Urothelium cell line (cell line): Measurements from ENCODE around the gene SLC26A9.

Source experiments
- DNase-seq: peaks from one replicate; pipeline ENCODE4 v3.0.0; 2011; ENCODE audit warnings: low spot score, mixed read lengths
- FAIRE-seq: peaks from 2 replicates; lab custom pipeline; 2011; peaks lifted over from hg19 to GRCh38; lab: Jason Lieb, UNC

The SLC26A9 gene

GRCh38 chr1:205927676-205928075 is 15.6 kb downstream of the SLC26A9 start:
- no peak for DNase-seq
- no peak for FAIRE-seq

DNA sequence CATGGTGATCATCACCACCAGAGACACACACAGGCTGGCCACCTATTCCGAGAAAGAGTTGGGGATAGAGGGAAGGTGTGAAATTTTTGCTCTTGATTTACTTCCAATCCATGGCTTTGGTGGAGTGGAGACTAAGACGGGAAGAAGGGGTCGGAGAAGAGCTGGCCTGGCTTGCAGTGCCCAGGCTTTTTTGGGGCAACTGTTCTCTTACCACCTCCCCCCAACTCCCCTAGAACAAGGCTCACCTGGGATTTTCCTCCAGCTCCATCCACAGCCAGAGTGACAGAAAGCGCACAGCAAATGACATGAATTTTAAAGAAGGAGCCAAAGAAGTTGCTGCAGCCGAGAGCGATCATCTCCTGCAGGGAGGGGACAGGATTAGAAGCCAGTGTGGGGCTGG is 16.0 kb downstream of the SLC26A9 start:
- DNase-seq (no peak), FAIRE-seq (no peak)

GRCh38 chr1:205926636-205927035 is 16.6 kb downstream of the SLC26A9 start:
- FAIRE-seq = no peak
- no peak for DNase-seq

DNA sequence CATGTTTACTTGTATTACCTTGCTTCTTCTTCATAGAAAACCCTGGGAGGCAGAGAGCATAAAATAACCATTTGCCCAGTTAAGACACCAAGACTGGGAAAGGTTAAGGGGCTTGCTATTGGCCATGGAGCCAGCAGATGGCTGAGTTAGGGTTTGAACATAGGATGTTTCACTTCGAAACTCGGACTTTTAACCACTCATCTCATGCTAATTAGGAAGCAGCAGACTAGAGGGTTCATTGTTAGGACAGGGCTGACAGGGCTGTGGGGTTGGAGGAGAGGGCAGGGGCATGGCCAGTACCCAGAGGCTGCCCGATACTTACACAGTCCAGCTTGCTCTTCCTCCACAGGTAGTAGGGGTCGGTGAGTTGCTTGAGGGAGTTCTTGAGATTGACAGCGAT is 17.0 kb downstream of the SLC26A9 start:
- FAIRE-seq (no peak), DNase-seq (no peak)

- no peak for FAIRE-seq
These were observed 17.5 kb downstream of the SLC26A9 start for GRCh38 chr1:205925736-205926135.

GRCh38 chr1:205924460-205924790 is 18.8 kb downstream of the SLC26A9 start:
- FAIRE-seq (no peak), DNase-seq (no peak)

More at GRCh38 chr1:205925736-205926135, 17.5 kb downstream of the SLC26A9 start:
- DNase-seq = peak; percentile 52

DNA sequence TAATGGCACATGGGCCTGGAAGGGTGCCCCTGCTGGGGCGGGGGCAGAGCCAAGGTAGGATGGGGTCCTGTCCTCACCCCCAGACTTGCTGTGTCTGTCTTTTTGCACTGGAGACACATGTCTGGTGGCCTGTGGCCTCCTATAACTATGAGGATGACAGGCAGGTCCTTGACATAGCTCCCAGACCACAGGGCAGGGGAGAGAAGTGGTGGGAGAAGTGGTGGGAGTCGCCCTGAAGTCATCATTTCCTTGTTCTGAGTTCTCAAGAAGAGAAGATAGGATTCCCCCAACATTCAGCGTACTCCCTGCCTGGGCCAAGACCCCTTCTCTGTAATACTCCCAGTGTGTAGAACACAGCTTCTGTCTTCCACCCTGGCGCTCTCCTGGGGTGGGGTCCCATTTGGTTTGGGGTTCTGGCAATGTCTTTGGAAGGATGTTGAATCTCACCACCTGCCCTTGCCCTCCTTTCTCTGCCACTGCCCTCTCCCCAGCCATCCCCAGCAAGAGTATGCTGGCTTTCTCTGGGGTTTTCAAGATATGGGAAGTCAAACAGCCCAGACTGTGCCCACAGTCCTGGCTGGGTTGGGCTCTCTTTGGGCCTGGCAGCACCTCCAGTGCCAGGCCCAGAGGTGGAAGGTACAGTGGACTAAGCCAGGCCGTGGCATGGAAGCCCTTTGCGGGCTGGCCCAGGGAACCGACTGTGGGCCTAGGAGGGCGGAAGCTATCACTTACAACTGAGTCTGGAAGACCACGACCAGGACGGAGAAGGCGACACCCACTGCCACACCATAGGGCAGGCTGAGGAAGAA is 19.4 kb downstream of the SLC26A9 start:
- no peak for DNase-seq
- no peak for FAIRE-seq

GRCh38 chr1:205922806-205923205 is 20.4 kb downstream of the SLC26A9 start:
- no peak for DNase-seq
- no peak for FAIRE-seq

DNA sequence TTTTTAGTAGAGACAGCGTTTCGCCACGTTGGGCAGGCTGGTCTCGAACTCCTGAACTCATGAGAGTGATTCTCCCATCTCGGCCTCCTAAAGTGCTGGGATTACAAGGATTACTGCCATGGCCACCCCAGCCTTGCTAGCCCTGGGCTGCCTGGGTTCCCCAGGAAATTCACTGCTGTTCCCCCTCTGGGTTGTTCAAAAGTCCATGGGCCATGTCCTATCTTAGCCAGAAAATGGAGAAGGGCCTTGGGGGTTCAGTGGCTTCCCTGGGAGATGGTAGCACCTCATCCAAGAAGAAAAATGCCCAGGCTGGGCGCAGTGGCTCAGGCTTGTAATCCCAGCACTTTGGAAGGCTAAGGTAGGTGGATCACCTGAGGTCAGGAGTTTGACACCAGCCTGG is 20.9 kb downstream of the SLC26A9 start:
- FAIRE-seq (no peak), DNase-seq (no peak)

DNA sequence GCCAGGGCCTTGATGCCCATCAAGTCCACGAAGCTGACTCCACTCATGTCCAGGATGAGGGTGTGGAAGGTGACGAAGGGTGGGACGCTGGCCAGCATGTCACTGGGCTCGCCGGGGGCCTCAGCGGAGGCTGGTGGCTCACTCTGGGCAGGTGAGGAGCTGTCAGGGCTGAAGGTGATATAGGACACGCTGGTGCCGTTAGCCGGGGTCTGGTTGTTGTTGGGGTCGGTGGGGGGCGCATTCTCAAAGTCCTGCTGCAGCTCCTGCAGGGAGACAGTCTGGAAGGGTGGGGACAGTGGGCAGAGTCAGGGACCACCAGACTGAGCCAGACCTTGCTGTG is 21.7 kb downstream of the SLC26A9 start:
- DNase-seq (no peak), FAIRE-seq (no peak)

DNA sequence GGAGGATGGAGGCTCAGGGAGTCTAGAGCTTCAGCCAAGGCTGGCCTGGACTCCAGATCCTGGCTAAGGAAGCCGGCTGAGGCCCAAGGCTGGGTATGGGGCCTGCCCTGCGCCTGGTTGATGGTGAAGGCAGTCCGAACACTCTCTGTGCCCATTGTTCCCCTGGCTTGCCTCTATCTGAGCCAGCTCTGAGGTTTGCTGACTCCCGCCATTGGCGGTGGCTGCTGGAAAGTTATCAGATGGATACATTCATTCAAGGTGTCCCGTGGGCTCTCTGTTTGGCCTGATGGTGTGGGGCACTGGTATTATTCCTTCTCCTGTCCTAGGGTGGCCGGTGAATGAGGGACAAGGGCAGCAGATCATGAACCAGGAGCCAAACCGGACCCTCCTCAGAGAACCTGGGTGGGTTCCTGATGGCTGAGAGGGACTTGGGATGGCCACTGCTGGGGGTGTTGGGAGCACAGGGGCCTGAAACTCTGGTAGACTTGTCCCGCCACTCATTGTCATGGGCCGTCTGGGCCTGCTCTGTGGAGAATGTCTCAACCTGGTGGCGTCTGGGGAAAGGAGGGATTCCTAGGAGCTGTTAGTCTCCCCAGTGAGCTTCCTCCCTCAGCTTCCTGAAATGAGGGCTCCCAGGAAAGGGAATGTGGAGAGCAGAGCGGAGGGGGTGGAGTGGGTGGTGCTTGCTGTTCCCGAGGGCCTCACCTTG is 22.2 kb downstream of the SLC26A9 start:
- DNase-seq (no peak), FAIRE-seq (no peak)

DNA sequence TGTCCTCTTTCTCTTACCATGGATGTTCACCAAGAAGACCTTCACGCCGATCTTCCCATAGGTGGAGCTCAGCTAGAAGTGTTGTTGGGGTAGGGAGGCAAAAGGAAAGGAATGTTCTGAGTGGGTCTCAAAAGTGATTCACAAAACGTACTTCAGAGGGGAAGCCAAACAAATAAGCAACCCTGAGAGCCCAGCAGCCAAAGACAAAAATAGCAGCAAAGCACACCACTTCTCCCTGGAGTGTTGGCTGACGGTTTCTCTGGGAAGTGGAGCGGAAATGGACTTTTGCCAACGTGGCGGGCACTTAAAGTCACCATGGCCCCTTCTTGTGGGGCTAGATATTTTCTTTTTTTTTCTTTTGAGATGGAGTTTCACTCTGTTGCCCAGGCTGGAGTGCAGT is 23.1 kb downstream of the SLC26A9 start:
- FAIRE-seq (no peak), DNase-seq (no peak)

DNA sequence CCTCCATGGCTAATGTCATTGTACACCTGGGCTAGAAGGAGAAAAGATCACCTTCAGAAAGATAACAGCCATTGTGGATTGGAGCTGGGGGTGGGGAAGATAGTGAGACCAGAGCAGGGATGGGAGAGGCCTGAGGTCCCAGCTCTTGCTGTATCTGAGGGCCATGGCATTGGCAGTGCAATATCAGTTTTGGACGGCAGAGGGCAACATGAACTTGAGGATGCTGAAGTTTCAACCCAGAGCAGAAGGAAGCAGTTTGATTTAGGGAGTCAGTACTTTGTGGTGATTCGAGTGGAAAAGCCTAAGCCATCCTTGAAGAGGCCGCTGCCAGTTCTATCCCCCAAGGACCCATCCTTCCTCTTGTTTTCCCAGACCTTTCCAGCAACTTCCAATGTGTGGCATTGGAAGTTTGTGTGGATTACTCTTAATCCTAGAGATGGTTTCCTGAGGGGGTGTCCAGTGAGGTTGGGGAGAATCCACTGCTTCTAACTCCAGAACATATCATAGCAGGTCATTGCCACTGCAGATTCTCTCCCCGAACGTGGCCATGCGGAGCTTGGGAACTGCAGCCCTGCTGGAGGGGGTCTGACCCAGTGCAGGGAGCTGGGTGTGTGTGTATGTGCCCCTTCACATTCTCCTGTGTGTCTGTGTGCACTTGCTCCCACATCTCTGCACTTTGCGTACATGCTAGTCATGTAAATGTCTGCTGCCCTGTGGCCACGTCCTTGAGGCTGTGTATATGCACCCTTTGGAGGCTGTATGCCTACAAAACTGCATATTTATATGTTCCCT is 24.1 kb downstream of the SLC26A9 start:
- DNase-seq = peak; percentile 81
- FAIRE-seq = peak; percentile 48

- FAIRE-seq = no peak
- DNase-seq = no peak
These were observed 25.6 kb downstream of the SLC26A9 start for GRCh38 chr1:205917466-205918238.

GRCh38 chr1:205916541-205916940 is 26.7 kb downstream of the SLC26A9 start:
- no peak for DNase-seq
- FAIRE-seq = no peak

DNA sequence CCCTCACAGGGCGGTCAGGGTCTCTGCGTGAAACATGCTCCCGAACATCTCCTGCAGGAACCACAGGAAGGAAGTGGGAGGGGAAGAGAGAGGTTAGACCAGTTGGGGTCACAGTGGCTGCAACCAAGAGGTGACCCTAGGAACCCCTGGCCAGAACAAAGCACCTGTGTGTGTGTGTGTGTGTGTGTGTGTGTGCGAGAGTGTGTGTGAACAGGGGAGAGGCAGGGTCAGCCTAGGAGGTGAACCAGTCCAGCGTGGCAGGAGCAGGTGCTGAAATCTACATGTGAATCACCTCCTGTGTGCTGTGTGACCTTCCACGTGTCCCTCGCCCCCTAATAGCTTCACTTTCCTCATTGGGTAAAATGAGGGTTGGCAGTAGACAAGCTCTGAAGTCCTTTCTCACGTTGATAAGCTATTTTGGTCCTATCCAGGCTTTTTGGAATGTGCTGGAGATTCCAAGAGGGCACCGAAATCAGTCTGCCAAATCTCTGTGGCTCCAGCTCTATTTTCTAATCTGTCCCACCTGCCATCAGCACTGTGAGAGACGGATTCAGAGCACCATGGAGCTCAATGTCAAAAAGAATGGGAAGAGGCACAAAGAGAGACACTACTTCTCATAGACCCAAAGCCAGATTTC is 27.8 kb downstream of the SLC26A9 start:
- DNase-seq = no peak
- no peak for FAIRE-seq

- FAIRE-seq (no peak), DNase-seq (no peak)
These were observed 28.5 kb downstream of the SLC26A9 start for GRCh38 chr1:205914730-205915129.

- DNase-seq (no peak), FAIRE-seq (no peak)
These were observed 29.1 kb downstream of the SLC26A9 start for GRCh38 chr1:205914155-205914507.

DNA sequence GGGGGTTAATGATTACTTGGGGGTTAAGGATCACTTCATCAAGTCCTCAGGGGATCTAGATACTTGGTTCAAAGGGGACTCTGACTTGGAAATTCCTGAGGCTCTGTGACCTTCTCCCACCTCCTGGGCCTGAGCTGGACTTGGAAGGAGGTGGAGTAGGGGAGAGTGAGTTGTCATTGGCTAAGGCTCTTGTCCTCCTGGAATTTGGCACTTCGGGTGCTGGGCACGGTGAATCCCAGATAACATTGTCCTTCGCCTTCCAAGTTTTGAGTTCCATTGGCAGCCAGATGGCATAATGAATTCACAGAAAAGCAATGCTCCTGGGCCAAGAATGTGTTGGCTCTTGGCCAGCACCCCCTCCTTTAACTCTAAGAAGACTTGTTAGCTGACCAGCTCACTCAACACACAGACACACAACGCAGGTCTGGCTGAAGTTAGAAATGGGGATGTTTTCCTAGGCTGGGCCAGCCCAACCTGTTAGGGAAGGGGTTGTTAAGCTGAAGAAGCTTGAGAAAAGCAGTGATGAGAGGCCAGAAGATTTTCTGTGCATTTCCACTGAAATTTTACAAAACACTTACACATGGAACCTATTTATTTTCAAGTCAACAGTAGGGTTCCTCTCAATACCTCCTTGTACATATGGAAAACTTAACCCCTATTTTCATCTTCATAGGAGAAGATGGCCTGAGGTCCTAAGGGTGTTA is 29.7 kb downstream of the SLC26A9 start:
- DNase-seq (peak; percentile 60), FAIRE-seq (peak; percentile 55)

DNA sequence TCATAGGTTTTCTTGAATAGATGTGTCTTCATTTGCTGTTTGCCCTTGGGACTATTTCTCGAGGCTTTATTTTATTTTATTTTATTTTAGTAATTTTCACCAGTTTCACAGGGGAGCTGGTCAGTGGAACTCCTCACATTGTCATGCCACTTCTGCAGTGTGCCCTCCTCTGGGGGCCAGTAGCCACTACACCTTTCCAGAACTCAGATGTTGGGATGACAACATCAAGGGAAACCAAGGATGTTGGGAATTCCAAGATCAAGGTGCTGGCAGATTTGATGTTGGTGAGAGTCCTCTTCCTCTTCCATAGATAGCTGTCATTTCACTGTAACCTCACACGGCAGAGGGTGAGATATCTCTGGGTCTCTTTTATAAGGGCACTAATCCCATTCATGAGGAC is 35.5 kb downstream of the SLC26A9 start:
- FAIRE-seq (no peak), DNase-seq (no peak)
